ENCODE results near the gene EPHB2. TPM values are rescaled to one million over a fixed set of nuclear protein-coding genes. Genes with fewer than 3 reads are reported as not detected.
A peak's percentile ranks its signal among the peaks of the same experiment; 100 is the strongest.

EPHB2 gene
- total RNA-seq, 1 experiment from 2014 or later, result 18.5 TPM

GRCh38 chr1:22914156-22914555 lies 203.5 kb downstream of the EPHB2 start:
- no peaks in the 10 kb centered on the region for H3K36me3 Mint-ChIP-seq
- CTCF ChIA-PET, result interaction anchor here (0.7 kb wide), 1 partner anchor 52 kb away, joined by 3 read pairs; no protein-coding TSS in a partner anchor
- H3K27ac Mint-ChIP-seq, result no peak overlapping the region
- no peaks in the 10 kb centered on the region for H3K27me3 Mint-ChIP-seq (ENCODE audit: low read depth)
- DNase-seq (ENCODE audit: low spot score) (no peak), ATAC-seq (no peak)
- TF ChIP-seq HMGA2 (CRISPR knock-in tag; IDR thresholded peaks at IDR 0.05) (no peak), EMX1 (CRISPR knock-in tag; IDR thresholded peaks at IDR 0.05) (no peak), TEAD1 (CRISPR knock-in tag; IDR thresholded peaks at IDR 0.05) (no peak), NFATC4 (CRISPR knock-in tag; IDR thresholded peaks at IDR 0.05) (no peak), USF2 (CRISPR knock-in tag; IDR thresholded peaks at IDR 0.05) (no peak), RELA (CRISPR knock-in tag; IDR thresholded peaks at IDR 0.05; ENCODE audit: borderline replicate concordance) (no peak), ZBTB21 (CRISPR knock-in tag; IDR thresholded peaks at IDR 0.05; ENCODE audit: borderline replicate concordance) (no peak), TEAD4 (CRISPR knock-in tag; IDR thresholded peaks at IDR 0.05) (no peak), CDX4 (CRISPR knock-in tag; IDR thresholded peaks at IDR 0.05; ENCODE audit: borderline replicate concordance) (no peak), ZNF232 (CRISPR knock-in tag; IDR thresholded peaks at IDR 0.05) (no peak), ZNF423 (CRISPR knock-in tag; IDR thresholded peaks at IDR 0.05) (no peak), CREB1 (CRISPR knock-in tag; IDR thresholded peaks at IDR 0.05) (no peak), ESRRA (CRISPR knock-in tag; IDR thresholded peaks at IDR 0.05; ENCODE audit: borderline replicate concordance) (no peak), ZMAT4 (CRISPR knock-in tag; IDR thresholded peaks at IDR 0.05) (no peak), FOXP4 (CRISPR knock-in tag; IDR thresholded peaks at IDR 0.05) (no peak)
- no peaks in the 10 kb centered on the region for H3K9me3 Mint-ChIP-seq
- POLR2A ChIA-PET, result no interaction called here
- no peak overlapping the region for H3K4me3 Mint-ChIP-seq
- H3K4me1 Mint-ChIP-seq, result no peaks in the 10 kb centered on the region

- ATAC-seq (peak; percentile 66), DNase-seq (ENCODE audit: low spot score) (peak; percentile 41)
- no peak overlapping the region for H3K4me3 Mint-ChIP-seq
- H3K27me3 Mint-ChIP-seq (ENCODE audit: low read depth), result no peaks in the 10 kb centered on the region
- H3K9me3 Mint-ChIP-seq, result no peaks in the 10 kb centered on the region
- H3K4me1 Mint-ChIP-seq, result no peaks in the 10 kb centered on the region
- POLR2A ChIA-PET, result no interaction called here
- peak overlapping the region; percentile 42; the same call in 1 of the 2 replicates for H3K27ac Mint-ChIP-seq
- no peak for TF ChIP-seq ZBTB21 (CRISPR knock-in tag; IDR thresholded peaks at IDR 0.05; ENCODE audit: borderline replicate concordance)
- no peak for TF ChIP-seq IRF2 (CRISPR knock-in tag; IDR thresholded peaks at IDR 0.05; ENCODE audit: borderline replicate concordance, low read depth)
- no peak for TF ChIP-seq SP1 (CRISPR knock-in tag; conservative IDR thresholded peaks at IDR 0.05)
- TF ChIP-seq ATF1 (CRISPR knock-in tag; IDR thresholded peaks at IDR 0.05), result no peak
- TF ChIP-seq SMAD3 (CRISPR knock-in tag; IDR thresholded peaks at IDR 0.05; ENCODE audit: borderline replicate concordance), result no peak
- TF ChIP-seq OVOL2 (CRISPR knock-in tag; IDR thresholded peaks at IDR 0.05; ENCODE audit: borderline replicate concordance), result no peak
- TF ChIP-seq EMX1 (CRISPR knock-in tag; IDR thresholded peaks at IDR 0.05), result no peak
- no peak for TF ChIP-seq NR1H2 (CRISPR knock-in tag; IDR thresholded peaks at IDR 0.05)
- no peak for TF ChIP-seq JUN (CRISPR knock-in tag; IDR thresholded peaks at IDR 0.05)
- TF ChIP-seq ERG (CRISPR knock-in tag; IDR thresholded peaks at IDR 0.05), result no peak
- TF ChIP-seq ZNF425 (CRISPR knock-in tag; conservative IDR thresholded peaks at IDR 0.05), result no peak
- CTCF ChIA-PET, result interaction anchor here (0.7 kb wide), 1 partner anchor 53 kb away, joined by 3 read pairs; no protein-coding TSS in a partner anchor
- no peaks in the 10 kb centered on the region for H3K36me3 Mint-ChIP-seq
Measured at GRCh38 chr1:22914633-22915217, 204.1 kb downstream of the EPHB2 start.
